Stromal cell of bone marrow (primary cell): ENCODE results near the gene SLC66A1.

Experiments
- DNase-seq: peaks from one replicate; pipeline ENCODE4 v3.0.0-alpha.2; 2012; ENCODE audit warnings: low read depth

SLC66A1 gene

DNA sequence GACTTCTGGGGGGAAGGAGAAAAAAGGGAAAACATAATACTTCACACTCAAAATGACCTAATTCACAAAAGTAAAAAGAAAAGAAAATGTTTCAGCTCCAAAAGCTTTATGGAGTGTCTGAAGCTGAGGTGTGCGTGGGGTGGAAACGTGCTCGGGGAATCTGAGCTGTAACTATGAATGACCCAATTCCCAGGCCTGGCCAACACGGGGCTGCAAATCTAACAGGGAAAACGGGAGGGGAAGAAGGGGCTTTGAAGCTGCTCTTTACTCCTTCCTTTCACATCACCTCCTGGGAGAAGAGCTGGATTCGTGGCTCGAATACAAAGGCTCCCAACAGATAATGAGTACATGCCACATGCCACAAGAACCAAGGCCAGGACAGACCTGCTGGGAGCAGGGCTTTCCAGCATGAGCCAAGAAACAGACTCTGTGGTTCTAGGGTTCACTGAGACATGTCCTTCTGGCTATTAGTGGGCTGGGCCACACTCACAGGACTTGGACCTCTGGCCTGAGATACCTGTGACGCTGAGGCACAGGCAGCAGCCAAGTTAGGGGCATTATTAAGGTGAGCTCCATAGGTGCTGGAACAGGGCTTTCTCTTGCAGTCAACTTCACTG, 51.5 kb downstream of the SLC66A1 start:
- DNase-seq, result no peak

DNA sequence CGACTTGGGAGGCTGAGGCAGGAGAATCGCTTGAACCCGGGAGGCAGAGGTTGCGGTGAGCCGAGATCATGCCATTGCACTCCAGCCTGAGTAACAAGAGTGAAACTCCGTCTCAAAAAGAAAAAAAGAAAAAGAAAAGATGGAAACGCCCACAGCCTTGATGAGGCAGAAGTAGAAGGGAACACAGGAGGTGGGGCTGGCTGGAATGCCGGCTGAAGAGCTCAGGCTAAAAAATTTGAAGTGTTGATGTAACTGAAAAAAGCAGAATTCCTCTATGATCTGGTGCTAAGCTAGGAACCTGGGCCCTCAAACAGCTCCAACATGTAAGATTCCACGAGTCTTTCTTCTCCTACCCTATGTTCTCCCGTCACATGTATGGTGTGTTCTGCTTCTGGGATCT, 53.6 kb downstream of the SLC66A1 start:
- no peak for DNase-seq

DNA sequence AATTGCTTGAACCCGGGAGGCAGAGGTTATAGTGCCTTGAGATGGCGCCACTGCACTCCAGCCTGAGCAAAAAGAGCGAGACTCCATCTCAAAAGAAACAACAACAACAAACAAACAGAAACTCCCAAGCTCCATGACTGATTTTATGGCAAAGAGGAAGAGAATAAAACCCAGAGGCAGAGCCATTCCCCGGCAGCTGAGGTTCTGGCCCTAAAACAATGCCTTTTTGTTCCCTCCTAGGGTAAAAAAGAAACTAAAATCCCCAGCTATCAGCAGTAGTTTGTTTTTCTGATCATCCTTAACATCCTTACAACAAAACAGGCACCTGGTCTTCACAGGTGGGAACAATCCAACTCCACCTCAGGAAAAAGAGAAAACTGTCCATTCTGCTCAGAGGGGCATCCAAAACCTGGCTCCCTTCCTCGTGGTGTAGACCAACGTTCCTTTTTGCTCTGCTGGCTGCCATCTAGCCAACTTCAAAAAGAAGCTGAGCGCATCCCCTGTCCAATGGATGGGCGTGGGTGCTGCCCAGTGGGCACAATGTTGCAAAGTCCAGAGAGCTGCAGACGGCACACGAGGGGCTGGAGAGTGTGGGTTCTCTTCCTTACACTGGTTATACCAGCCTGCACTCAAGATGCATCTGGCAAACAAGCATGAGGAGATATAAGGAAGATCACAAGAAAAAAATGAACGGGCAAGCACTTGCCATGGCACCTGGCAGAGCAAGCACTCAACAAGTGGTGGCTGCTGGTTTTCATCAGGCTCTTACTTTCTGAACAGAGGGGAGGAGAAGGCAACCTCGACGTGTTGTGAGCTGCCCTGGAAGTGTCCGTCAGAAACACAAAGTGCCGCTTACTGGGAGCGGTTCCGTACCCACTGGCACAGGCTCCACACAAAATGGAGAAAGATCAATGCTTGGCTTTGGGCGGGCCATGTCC, 54.7 kb downstream of the SLC66A1 start:
- DNase-seq, result no peak

DNA sequence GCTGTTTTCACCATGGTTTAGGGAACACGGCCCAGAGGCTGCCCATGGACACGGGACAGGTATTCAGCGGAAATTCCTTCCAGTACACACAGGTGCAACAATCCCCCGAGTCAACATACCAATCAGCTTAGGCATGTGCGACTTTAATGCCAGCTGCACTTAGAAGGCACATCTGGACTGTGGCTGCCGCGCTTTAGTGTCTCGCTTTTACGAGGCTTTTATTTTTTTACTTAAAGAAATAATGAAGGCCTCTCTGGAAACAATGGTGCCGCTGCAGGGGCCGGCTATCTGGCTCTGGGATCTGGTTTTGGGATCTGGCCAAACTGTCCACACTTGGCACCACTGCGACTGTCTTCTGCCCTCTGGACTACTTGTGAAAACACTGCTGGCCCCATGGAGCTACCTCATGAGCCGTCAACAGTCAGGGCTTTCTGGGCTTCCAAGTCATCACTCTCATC, 55.5 kb downstream of the SLC66A1 start:
- DNase-seq, result no peak

DNA sequence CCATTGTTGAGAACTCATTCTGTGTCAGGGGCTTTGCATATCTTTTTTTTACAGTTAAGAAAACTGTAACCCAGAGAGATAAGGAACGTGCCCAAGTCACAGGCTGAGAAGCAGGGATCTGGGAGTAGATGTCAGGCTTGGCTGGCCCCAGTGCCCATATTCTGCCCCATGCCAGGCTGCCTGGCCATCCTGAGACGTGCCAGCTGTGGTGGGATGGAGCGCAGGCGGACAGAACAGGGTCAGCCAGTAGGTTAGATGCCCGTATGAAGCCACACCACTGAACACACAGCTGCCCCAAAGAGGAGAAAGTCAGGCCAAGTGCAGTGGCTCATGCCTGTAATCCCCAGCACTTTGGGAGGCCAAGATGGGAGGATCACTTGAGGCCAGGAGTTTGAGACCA, 55.9 kb downstream of the SLC66A1 start:
- no peak for DNase-seq

DNA sequence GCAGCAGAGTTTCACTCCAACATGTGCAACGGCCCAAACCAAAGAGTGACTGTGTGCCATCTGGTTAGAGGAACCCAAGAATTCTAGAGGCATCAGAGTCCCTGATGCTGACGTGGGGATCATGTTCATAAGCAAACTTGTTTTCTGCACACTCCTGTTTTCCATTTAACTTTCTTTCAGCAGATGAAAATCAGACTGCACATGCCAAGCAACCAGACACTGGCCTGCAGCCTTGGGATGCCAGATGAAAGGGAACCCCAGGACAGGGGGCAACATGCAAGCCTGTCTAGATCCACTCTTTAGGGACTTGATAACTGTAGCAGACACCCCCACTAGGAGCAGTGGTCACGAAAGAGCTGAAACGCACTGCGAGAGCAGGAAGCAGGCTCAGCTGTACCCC, 56.8 kb downstream of the SLC66A1 start:
- DNase-seq, result no peak

DNA sequence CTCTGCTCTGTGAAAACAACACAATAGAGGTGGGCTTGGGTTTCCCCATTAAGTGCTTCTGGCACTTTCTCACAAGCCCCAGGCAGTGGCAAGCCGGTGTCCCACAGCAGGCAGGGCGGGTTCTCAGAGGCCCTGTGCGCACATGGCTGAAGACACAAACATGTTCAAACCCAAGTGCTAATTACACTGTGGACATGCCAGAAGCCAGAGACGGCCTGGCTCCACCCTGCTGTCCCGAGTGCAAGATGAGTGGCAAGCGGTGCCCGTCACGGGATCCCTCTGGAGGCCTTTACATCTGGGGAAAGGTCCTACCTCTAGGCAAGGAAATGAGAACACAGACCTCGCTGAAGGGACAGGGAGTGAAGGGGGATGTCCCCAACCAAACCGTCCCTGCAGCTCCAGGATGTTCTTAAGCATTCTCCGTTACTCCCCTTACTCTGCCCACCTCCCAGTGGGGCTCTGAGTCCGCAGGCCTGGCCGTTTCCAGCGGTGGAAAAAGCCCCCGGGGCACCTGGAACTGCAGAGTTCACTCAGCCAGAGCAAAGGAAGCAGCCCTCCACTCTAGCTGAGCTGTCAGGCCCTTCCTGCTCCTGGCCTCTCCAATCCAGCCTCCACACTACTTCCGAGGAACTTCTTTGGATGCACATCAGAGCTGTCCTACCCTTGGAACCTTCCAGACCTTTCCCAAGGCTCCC, 57.4 kb downstream of the SLC66A1 start:
- DNase-seq, result no peak

DNA sequence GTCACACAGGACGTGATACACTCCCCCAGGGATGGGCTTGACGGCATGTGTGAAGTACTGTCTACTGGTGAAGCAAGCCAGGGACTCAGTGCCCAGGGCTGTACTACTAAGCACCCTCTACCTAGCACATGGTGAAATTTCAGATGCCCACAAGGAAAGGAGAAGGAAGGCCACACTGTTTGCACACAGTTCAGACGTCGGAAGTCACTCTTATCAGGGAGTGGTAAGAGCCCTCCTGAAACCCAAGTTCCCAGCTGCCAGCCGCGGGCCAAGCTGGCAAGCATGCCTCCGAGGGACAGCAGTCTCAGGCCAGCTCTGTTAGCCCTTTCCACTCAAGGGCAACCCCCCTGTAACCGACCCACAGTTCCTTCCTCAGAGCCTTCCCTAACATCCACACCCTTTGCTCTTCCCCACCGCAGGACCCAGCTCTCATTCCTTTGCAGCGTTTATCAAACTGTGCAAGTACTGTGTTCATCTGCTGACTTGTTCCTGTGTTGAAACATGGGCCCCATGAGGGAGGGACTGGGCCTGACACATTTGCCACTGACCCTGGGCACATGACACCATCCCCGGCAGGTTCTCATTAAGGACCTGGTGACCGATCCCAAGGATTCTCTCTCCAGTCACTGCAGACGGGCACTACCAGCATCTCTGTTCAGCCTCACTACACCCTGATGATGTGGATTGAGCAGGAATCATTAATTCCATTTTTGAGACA, 58.5 kb downstream of the SLC66A1 start:
- no peak for DNase-seq

DNA sequence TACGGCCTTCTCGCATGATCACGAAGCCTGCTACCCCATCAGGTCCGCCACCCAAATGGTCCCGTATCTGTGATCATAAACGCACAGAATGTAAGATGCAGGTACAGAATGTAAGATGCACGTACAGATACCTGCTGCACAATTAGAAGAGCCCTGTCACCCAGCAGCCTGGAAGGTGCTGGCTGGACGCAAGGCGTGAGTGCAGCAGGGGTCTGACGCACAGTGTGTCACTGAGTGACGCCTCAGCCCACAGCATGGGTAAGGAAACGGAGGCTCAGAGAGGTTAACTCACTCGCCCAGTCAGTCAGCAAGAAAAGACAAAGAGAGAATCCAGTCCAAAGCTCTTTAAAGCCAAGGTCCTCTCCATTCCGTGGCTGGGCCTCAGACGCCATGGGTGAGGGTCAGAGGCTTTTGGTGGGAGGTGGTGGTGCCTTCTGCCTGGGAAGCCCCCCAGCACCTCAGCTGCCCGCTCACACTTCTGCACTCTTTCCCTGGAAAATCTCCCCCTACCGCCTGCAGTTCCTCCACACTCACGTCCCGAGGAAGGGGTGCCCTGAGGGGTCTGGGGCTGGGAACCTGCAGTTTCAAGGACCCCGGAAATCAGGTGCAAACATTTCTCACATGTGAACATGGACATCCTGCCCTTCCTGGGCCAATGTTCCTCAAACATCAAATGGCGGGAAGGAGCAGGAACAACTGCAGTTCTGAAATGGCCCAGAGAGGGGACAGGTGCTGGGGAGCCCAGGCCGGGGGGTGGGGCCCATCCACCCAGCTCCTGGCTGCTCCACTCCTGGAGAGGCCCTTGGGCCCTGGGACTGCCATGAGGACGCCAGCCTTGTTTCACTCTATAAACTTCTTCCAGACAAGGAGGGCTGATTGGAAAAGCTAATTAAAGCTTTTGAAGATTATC, 59.4 kb downstream of the SLC66A1 start:
- DNase-seq, result no peak

DNA sequence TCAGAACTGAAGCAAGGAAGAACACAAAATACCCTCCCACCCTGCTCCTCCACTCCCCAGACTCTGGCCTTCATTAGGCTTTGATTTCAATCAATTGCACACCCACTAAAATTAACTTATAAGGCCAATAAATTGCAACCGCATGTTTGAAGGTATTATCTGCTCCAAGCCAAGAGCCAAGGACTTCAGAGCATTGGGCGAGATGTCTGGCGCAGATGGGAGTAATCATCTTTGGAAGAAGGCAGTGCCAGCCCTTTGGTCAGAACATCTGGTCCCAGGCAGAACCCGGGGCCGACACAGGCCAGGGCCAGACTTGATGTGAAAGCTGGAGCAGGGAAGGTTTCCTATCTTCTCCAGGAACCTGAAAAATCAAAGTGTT, 60.0 kb downstream of the SLC66A1 start:
- no peak for DNase-seq

DNA sequence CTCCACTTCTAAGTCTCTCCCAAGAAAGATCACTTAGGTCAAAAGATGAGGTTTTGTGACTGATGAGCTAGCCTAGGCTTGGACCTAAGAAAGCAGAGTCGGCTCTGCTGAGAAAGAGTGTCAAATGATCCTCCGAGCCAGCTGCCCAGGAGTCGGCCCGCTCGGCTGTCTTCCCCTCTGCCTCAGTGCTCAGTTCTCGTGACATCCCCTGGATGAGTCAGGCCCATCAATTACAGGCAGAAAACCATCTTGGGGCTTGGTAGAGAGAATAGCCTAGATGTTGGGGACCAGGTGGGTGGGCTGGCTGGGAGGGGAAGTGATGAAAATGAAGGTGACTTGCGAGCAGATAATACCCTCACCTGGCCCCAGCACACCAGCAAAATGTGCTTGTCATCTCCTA, 60.5 kb downstream of the SLC66A1 start:
- no peak for DNase-seq

DNA sequence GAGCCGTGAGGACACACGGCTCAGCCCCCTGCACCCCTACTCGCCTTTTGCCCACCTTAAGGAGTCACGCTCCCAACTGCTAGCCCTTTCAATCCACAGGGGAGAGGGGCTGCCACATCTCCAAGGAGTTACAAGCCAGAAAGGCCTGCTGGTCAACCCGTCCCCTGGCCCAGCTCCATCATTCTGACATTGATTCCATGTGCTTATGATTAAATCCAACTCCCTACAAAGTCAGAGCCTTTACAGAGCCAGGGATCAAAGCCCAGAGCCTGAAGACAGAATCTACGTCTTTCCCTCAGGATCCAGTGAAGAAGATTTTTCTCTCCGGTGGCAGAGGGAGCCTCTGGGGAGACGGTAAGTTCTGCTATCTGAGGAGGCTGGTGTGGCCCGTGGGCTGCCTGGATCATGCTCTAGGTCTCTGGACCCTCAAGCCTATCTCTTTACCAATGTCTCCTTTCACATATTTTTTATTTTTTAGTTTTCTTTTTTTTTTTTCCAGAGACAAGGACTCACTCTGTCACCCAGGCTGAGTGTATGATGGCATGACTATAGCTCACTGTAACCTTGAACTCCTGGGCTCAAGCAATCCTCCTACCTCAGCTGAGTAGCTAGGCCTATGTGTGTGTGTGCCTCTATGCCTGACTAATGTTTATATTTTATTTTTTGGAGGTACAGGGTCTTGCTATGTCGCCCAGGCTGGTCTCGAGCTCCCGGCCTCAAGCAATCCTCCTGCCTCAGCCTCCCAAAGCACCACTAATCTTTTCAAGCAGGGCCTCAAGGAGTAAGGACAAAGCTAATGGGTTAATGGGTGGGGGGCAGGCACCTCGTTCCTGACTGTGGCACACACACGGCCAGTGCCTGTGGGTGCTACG, 61.3 kb downstream of the SLC66A1 start:
- DNase-seq, result no peak

DNA sequence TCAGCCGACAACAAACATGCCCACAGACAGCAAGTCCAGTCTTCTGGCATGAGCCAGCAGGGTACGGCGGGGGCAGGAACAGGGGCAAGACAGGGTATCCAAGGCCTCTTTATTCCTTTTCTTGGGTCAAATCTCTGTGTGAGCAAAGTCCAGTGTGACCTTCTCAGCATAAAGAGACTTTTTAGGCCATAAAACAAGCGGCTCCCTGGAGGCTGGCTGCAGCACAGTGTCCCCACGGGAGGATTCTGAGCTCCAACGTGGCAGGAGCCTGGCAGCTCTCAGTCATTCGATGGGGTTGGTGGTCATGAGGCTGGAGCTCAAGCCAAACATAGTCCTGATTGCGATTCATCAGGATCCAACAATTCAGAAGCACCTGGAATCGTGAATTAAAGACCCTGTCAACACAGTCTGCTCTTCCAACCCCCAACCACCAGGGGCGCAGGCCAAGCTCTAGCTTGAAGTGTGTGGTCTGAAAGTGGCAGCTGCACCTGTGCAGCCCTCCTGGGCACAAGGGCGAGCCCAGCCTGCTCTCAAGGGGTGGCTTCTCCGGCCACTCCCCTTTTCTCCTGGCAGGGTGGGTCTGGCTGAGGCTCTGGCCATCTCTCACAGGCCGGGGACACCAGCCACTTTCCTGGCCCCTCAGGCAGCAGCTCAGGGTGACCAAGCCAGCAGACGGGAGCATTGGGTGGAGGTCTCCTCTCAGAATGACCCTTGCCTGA, 62.1 kb downstream of the SLC66A1 start:
- no peak for DNase-seq

DNA sequence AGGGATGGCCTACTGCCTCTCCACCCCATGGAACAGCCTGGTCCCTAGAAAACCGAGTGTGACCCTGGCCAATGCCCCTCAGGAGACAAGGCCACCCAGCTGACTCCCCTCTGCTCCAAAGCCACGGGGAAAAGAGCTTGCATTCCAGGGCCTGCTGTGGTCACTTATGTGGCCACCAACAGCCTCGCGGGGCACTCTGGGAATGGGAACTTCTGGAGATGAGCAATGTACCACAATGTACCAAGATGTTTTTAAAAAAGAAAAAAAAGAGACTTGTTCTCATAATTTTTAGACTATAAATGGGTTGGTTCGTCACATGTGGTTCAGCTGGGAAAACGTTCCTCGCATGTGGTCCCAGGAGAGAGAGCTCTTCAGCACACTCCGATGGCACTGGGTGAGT, 62.8 kb downstream of the SLC66A1 start:
- no peak for DNase-seq

DNA sequence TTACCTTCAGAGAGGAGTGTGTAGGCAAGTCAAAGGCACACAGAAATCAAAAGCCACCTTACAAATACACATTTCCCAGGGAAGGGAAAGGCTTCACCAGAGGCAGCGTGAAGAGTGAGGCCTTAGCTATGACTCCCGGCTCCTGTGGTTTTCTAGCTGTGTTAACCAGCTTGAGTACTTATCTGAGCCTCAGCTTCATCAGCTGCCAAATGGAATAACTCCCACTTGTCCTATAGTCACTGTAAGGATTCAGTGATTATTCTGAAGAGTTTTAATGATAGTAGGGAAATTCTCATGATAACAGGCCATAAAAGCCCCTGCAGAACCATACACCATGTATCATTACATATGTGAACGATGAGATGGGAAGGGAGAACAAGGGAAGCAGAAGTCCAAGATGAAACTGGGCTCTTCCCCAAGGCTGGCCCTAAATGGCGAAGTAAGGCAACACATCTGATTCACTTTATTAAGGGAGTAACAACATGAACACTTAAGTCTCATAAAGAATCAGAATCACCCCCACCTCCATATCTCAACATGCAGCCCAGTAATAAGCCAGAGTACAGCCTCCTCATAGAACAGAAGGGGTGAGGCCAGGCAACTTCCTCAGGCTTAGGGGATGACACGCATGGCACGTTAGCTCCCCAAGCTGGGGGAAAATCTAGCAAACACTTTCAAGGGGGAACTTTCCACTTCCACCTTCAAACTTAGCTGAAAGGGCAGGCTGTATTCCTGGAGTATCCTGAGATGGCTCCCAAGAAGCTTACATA, 63.7 kb downstream of the SLC66A1 start:
- DNase-seq, result no peak

DNA sequence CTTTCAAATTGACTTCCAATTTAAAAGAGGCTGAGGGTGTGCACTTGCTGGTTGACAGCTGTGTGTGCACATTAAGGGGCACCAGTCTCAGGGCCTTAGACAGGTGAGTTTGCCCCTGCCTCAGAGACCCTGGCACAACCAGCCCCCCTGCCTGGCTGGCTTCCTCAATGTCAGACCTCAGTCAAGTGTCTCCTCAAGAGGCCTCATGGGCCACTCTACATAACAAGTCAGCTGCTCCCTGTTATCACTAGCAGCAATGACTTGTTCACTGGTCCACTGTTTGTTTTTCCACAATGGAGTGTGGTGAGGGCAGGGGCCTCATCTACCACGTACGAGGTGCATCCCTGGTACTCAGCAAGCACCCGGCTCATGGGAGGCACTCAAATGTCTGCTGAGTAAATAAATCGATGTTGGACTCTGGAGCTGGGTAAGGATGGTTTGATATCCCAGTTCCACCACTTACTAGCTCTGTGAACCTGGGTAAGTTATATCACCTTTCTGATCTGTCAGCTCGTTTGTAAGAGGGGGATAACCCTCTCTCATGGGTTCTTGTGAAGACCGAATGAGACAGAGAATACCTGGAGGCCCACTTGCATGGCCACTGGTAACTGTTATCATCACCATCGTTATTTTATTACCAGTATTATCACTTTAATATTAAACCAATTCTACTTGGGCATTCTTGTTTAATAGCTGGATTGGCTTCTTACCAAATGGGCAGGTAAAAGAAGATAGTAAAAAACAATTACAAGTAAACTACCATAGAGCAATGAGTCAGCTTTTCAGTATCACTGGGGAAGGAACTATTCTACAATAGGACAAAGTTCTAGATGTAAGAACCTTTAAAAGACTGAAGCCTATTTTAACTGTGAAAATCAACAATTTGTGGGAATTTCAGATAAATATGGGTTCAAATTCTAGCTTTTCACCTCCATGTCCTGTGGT, 64.6 kb downstream of the SLC66A1 start:
- no peak for DNase-seq
